SK-N-SH (cell line): ENCODE measurements around the gene VWA5B2. TPM values are rescaled to one million over a fixed set of nuclear protein-coding genes. Genes with fewer than 3 reads are reported as not detected.

Experiments used
- CTCF ChIA-PET: fragments of 300-600, 350-600 bp; formaldehyde crosslinking; extraction: SDS; loops from one replicate; lab custom pipeline; 2021; lab: Yijun Ruan, JAX
- POLR2A ChIA-PET: fragments of 350-600 bp; sonication (Branson Sonifier 250); formaldehyde crosslinking; extraction: SDS; loops from one replicate; lab custom pipeline; 2020; ENCODE audit warnings: antibody characterized with exemption, inconsistent platforms; lab: Yijun Ruan, JAX
- DNase-seq: peaks from one replicate; pipeline ENCODE4 v3.0.0; 2012
- H2AFZ ChIP-seq: fragments of 200-600 bp; sonication (generic); 2 replicates; pipeline ENCODE4 v1.8.1; 2016; ENCODE audit warnings: antibody characterized with exemption, mild to moderate bottlenecking, low read depth
- H3F3A ChIP-seq: fragments of 200-600 bp; sonication (generic); replicated peaks from 2 replicates; pipeline ENCODE3; 2016; ENCODE audit warnings: antibody characterized with exemption, mild to moderate bottlenecking; ENCODE audit not compliant: insufficient read depth
- H3K27ac ChIP-seq, 2 experiments: fragments of 200-500 bp in 1 of 2; fragments of 200-600 bp in 1 of 2; sonication (Bioruptor generic) in 1 of 2; sonication (generic), shearing (Covaris generic) in 1 of 2; 2 replicates each; pipeline versions ENCODE4 v1.5.1 to v1.6.1; 2014 to 2016; ENCODE audit warnings: low read depth in 2 of 2, inconsistent platforms in 1 of 2, low read length in 1 of 2, mild to moderate bottlenecking in 1 of 2, mixed read lengths in 1 of 2
- H3K27me3 ChIP-seq: fragments of 200-600 bp; sonication (generic), shearing (Covaris generic); 2 replicates; pipeline ENCODE4 v1.6.1; 2016; ENCODE audit warnings: mixed run types; ENCODE audit not compliant: insufficient read depth
- H3K36me3 ChIP-seq, 2 experiments: fragments of 200-500 bp in 1 of 2; fragments of 200-600 bp in 1 of 2; sonication (Bioruptor generic) in 1 of 2; sonication (generic) in 1 of 2; replicated peaks in 1 of 2; 2 replicates each; pipeline versions ENCODE3 to v1.5.1; 2014 to 2016; ENCODE audit warnings: low read length in 1 of 2, mild to moderate bottlenecking in 1 of 2; ENCODE audit not compliant: insufficient read depth in 2 of 2, control insufficient read depth in 1 of 2
- H3K4me1 ChIP-seq, 2 experiments: fragments of 200-500 bp in 1 of 2; fragments of 200-600 bp in 1 of 2; sonication (Bioruptor generic) in 1 of 2; sonication (generic), shearing (Covaris generic) in 1 of 2; 2 replicates each; pipeline versions ENCODE4 v1.5.1 to v1.6.1; 2014 to 2016; ENCODE audit warnings: low read depth in 1 of 2, low read length in 1 of 2, mixed run types in 1 of 2; ENCODE audit not compliant: insufficient read depth in 2 of 2, control insufficient read depth in 1 of 2
- H3K4me2 ChIP-seq: fragments of 200-600 bp; sonication (generic), shearing (Covaris generic); 2 replicates; pipeline ENCODE4 v1.6.1; 2017; ENCODE audit warnings: mixed run types
- H3K4me3 ChIP-seq, 2 experiments: fragments of 200-500 bp in 1 of 2; fragments of 200-600 bp in 1 of 2; sonication (Bioruptor generic) in 1 of 2; sonication (generic), shearing (Covaris generic) in 1 of 2; 2 replicates each; pipeline versions ENCODE4 v1.5.1 to v1.8.1; 2014 to 2016; ENCODE audit warnings: low read depth in 2 of 2, inconsistent platforms in 1 of 2, low read length in 1 of 2, mild to moderate bottlenecking in 1 of 2, mixed read lengths in 1 of 2, moderate library complexity in 1 of 2
- H3K79me2 ChIP-seq: fragments of 200-600 bp; sonication (generic); 2 replicates; pipeline ENCODE4 v1.8.1; 2017; ENCODE audit warnings: mild to moderate bottlenecking; ENCODE audit not compliant: insufficient read depth
- H3K9ac ChIP-seq: fragments of 200-600 bp; sonication (generic); 2 replicates; pipeline ENCODE4 v1.6.1; 2017; ENCODE audit warnings: mixed run types
- H3K9me2 ChIP-seq: fragments of 200-600 bp; sonication (generic); 2 replicates; pipeline ENCODE4 v1.6.1; 2017; ENCODE audit warnings: mixed run types
- H3K9me3 ChIP-seq: fragments of 200-600 bp; sonication (generic); 2 replicates; pipeline ENCODE4 v1.6.1; 2017; ENCODE audit warnings: mixed run types, mild to moderate bottlenecking, moderate library complexity
- H4K20me1 ChIP-seq: fragments of 200-600 bp; sonication (generic); 2 replicates; pipeline ENCODE4 v1.6.1; 2017; ENCODE audit warnings: mild to moderate bottlenecking, mixed run types; ENCODE audit not compliant: insufficient read depth
- CHD2 ChIP-seq: fragments of 150-350 bp; IDR thresholded peaks from 2 replicates; pipeline ENCODE4 v1.6.1; 2018; ENCODE audit warnings: low read length; ENCODE audit not compliant: partially characterized antibody
- CTCF ChIP-seq: fragments of 200-600 bp; sonication (generic); IDR thresholded peaks from 2 replicates; pipeline ENCODE4 v1.6.1; 2017; ENCODE audit warnings: antibody characterized with exemption, mild to moderate bottlenecking, moderate library complexity
- FOSL2 ChIP-seq: IDR thresholded peaks from 2 replicates; pipeline ENCODE4 v1.4.0; 2012; ENCODE audit warnings: low read depth, mild to moderate bottlenecking, moderate library complexity, borderline replicate concordance
- JUND ChIP-seq: IDR thresholded peaks from 2 replicates; pipeline ENCODE4 v1.4.0; 2012
- MEF2A ChIP-seq: IDR thresholded peaks from 2 replicates; pipeline ENCODE4 v1.4.0; 2012; ENCODE audit warnings: low read depth, borderline replicate concordance
- MXI1 ChIP-seq: IDR thresholded peaks from 2 replicates; pipeline ENCODE4 v1.6.1; 2012; ENCODE audit warnings: mild to moderate bottlenecking, low read depth, low read length, improper control_type of control experiment
- NFIC ChIP-seq: IDR thresholded peaks from 2 replicates; pipeline ENCODE4 v1.4.0; 2012; ENCODE audit warnings: borderline replicate concordance
- NRF1 ChIP-seq: IDR thresholded peaks from 2 replicates; pipeline ENCODE4 v1.6.1; 2012; ENCODE audit warnings: low read depth, mild to moderate bottlenecking, low read length
- POLR2AphosphoS5 ChIP-seq: IDR thresholded peaks from 2 replicates; pipeline ENCODE4 v1.6.1; 2012; ENCODE audit warnings: low read depth, low read length
- RAD21 ChIP-seq: IDR thresholded peaks from 2 replicates; pipeline ENCODE4 v1.6.1; 2012; ENCODE audit warnings: mild to moderate bottlenecking, low read length
- RFX5 ChIP-seq: IDR thresholded peaks from 2 replicates; pipeline ENCODE4 v1.6.1; 2012; ENCODE audit warnings: mild to moderate bottlenecking, improper control_type of control experiment, low read length
- SMC3 ChIP-seq: IDR thresholded peaks from 2 replicates; pipeline ENCODE4 v1.6.1; 2012; ENCODE audit warnings: low read depth, low read length, improper control_type of control experiment
- TAF1 ChIP-seq: IDR thresholded peaks from 2 replicates; pipeline ENCODE4 v1.6.1; 2012; ENCODE audit warnings: low read depth, mild to moderate bottlenecking, low read length, moderate library complexity, borderline replicate concordance
- YY1 ChIP-seq: IDR thresholded peaks from 2 replicates; pipeline ENCODE4 v1.4.0; 2012; ENCODE audit warnings: low read depth, mild to moderate bottlenecking
- WGBS: methylation state at CpG from one replicate; pipeline ENCODE4 v1.1.6; 2017; ENCODE audit warnings: low lambda C conversion rate; 5-methylcytosine and 5-hydroxymethylcytosine counted together
- polyA plus RNA-seq, 3 experiments: library from polyadenylated mRNA; depleted of rRNA; stranded (reverse); fragments of >200 nt; gene quantifications; 2 replicates each; pipeline ENCODE4 v1.2.3, GENCODE V29; 2012
- TF ChIP-seq, protein P1 (sequence below): IDR thresholded peaks from 2 replicates; pipeline ENCODE4 v1.4.0; 2012; ENCODE audit warnings: low read depth, borderline replicate concordance
- TF ChIP-seq, protein P2 (sequence below): fragments of 150-350 bp; IDR thresholded peaks from 2 replicates; pipeline ENCODE4 v1.6.1; 2017; ENCODE audit warnings: antibody characterized with exemption, low read length, low read depth, borderline replicate concordance
- TF ChIP-seq, protein P3 (sequence below): fragments of 150-350 bp; IDR thresholded peaks from 2 replicates; pipeline ENCODE4 v1.6.1; 2016; ENCODE audit warnings: mild to moderate bottlenecking, low read depth, low read length

The VWA5B2 gene
- polyA plus RNA-seq, 1 of the 3 experiments (the other 2 are of a cell fraction): 0.08 TPM

DNA sequence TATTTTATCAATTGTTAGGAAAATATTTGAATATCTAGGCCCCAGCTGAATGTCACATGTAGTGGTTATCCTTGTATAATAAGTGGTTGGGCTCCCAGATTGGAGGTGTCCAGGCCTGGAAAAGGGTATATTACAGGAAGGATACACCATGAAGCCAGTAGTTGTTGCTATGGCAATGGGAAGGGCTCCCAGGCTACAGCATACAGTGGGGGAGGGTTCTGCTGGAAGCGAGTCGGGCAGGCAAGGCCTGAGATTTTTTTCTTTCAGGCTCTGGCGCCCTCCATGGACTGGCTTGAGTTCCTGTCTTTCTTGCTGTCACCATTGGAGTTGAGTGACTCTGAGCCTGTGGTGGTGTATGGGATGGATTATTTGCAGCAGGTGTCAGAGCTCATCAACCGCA is 55.3 kb downstream of the VWA5B2 start:
- Histone ChIP-seq H3F3A (peaks cover 4% of the 10 kb centered on the region), H3K9ac (no peak overlapping the region), H4K20me1 (no peaks in the 10 kb centered on the region), H3K4me2 (no peak overlapping the region), H3K27ac (no peak overlapping the region), H3K4me1 (peaks cover 0 to 4% of the 10 kb centered on the region in 2 experiments; a peak in 1 of 4 replicates), H3K79me2 (no peaks in the 10 kb centered on the region), H3K27me3 (no peaks in the 10 kb centered on the region), H3K9me2 (no peaks in the 10 kb centered on the region), H3K4me3 (no peak overlapping the region; a peak in 1 of 4 replicates), H3K9me3 (no peaks in the 10 kb centered on the region), H2AFZ (no peak overlapping the region), H3K36me3 (no peaks in the 10 kb centered on the region)
- WGBS: 35% methylated on average over 3 of the region's 4 CpGs
- TF ChIP-seq, protein P1, sequence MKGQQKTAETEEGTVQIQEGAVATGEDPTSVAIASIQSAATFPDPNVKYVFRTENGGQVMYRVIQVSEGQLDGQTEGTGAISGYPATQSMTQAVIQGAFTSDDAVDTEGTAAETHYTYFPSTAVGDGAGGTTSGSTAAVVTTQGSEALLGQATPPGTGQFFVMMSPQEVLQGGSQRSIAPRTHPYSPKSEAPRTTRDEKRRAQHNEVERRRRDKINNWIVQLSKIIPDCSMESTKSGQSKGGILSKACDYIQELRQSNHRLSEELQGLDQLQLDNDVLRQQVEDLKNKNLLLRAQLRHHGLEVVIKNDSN: no peak
- peak; percentile 90 for TF ChIP-seq RAD21
- TF ChIP-seq SMC3: peak; percentile 72
- TF ChIP-seq NFIC: no peak
- TF ChIP-seq, protein P2, sequence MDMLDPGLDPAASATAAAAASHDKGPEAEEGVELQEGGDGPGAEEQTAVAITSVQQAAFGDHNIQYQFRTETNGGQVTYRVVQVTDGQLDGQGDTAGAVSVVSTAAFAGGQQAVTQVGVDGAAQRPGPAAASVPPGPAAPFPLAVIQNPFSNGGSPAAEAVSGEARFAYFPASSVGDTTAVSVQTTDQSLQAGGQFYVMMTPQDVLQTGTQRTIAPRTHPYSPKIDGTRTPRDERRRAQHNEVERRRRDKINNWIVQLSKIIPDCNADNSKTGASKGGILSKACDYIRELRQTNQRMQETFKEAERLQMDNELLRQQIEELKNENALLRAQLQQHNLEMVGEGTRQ: no peak
- no peak for TF ChIP-seq RFX5
- peak; percentile 69 for TF ChIP-seq MXI1
- TF ChIP-seq FOSL2: no peak
- TF ChIP-seq CHD2: peak; percentile 72
- TF ChIP-seq JUND: no peak
- TF ChIP-seq TAF1: no peak
- TF ChIP-seq CTCF: peak; percentile 60
- ChIA-PET CTCF (interaction anchor here (0.7 to 2.2 kb wide), 26 partner anchors 9 to 407 kb away, joined by 3 to 15 read pairs (median 4); partner anchors contain the start of genes ABCC5 and FAM131A), POLR2A (no interaction called here)
- peak; percentile 91 for DNase-seq

GRCh38 chr3:184289426-184289938 is 60.1 kb downstream of the VWA5B2 start:
- no peaks in the 10 kb centered on the region for H3K9me2 ChIP-seq
- no peak overlapping the region; a peak in 1 of 4 replicates for H3K4me3 ChIP-seq
- ChIA-PET CTCF (interaction anchor here (0.5 to 2.2 kb wide), 19 partner anchors 9 to 404 kb away, joined by 3 to 8 read pairs (median 4); partner anchors contain the start of genes ABCF3 and PSMD2), POLR2A (no interaction called here)
- H3K79me2 ChIP-seq: no peaks in the 10 kb centered on the region
- no peaks in the 10 kb centered on the region for H4K20me1 ChIP-seq
- H2AFZ ChIP-seq: no peak overlapping the region
- H3K4me2 ChIP-seq: no peak overlapping the region
- H3K27ac ChIP-seq: no peak overlapping the region
- H3K27me3 ChIP-seq: no peaks in the 10 kb centered on the region; the same call in 1 of the 2 replicates
- H3F3A ChIP-seq: peaks cover 4% of the 10 kb centered on the region
- no peaks in the 10 kb centered on the region for H3K36me3 ChIP-seq
- no peaks in the 10 kb centered on the region for H3K9me3 ChIP-seq
- H3K9ac ChIP-seq: no peak overlapping the region
- WGBS: 47% methylated on average over 9 of the region's 10 CpGs
- DNase-seq: peak; percentile 83
- H3K4me1 ChIP-seq: peaks cover 0 to 4% of the 10 kb centered on the region in 2 experiments; a peak in 1 of 4 replicates
- peak; percentile 78 for TF ChIP-seq RAD21
- TF ChIP-seq, protein P3, sequence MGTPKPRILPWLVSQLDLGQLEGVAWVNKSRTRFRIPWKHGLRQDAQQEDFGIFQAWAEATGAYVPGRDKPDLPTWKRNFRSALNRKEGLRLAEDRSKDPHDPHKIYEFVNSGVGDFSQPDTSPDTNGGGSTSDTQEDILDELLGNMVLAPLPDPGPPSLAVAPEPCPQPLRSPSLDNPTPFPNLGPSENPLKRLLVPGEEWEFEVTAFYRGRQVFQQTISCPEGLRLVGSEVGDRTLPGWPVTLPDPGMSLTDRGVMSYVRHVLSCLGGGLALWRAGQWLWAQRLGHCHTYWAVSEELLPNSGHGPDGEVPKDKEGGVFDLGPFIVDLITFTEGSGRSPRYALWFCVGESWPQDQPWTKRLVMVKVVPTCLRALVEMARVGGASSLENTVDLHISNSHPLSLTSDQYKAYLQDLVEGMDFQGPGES: no peak
- no peak for TF ChIP-seq POLR2AphosphoS5
- no peak for TF ChIP-seq NFIC
- peak; percentile 51 for TF ChIP-seq SMC3
- no peak for TF ChIP-seq MEF2A
- TF ChIP-seq CHD2: no peak
- TF ChIP-seq YY1: no peak
- no peak for TF ChIP-seq NRF1
- peak; percentile 68 for TF ChIP-seq CTCF
